DMS 273 (cell line): ENCODE results near the gene SCNN1A.
"Not testable (repeated sequence)": the region's sequence is repeated elsewhere in the genome, so short reads cannot be mapped to it uniquely, and the experiment has no call there.

Source experiments
- DNase-seq: peaks from one replicate; lab custom pipeline; 2025; ENCODE audit not compliant: unreplicated experiment; lab: John Stamatoyannopoulos, UW

The SCNN1A gene

GRCh38 chr12:6351622-6352021 lies 23.7 kb downstream of the SCNN1A start:
- DNase-seq: no peak

GRCh38 chr12:6347367-6348338 lies 27.7 kb downstream of the SCNN1A start:
- DNase-seq: no peak

DNA sequence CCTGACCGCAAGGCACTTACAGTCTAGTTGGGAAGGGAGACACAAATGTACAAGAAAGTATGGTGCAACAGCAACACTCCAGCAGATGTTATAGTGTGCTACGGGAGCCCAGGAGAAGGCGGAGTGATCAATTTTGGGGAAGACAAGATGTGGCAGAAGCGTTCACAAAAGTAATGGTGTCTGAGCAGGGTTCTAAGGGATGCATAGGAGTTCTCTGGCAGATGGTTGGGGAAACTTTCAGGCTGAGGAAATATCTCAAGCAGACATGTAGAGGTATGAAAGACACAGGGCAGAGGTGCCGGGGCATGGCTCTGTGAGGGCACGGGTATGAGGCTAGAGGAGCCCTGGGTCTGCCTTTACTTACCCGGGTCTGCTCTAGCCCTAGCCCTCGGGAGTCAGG lies 28.4 kb downstream of the SCNN1A start:
- DNase-seq: no peak

- no peak for DNase-seq
These were observed 29.0 kb downstream of the SCNN1A start for GRCh38 chr12:6346235-6346832.

- DNase-seq: no peak
These were observed 29.9 kb downstream of the SCNN1A start for GRCh38 chr12:6345319-6346091.

- DNase-seq: not testable (repeated sequence)
These were observed 31.2 kb downstream of the SCNN1A start for GRCh38 chr12:6344101-6344660.

- DNase-seq: no peak
These were observed 31.8 kb downstream of the SCNN1A start for GRCh38 chr12:6343518-6343917.

- no peak for DNase-seq
These were observed 33.0 kb downstream of the SCNN1A start for GRCh38 chr12:6342140-6342889.

GRCh38 chr12:6341417-6342139 lies 33.8 kb downstream of the SCNN1A start, which contains the start of gene TNFRSF1A:
Gene TNFRSF1A, minus strand, starts transcription at chr12:6342076. Its CDS starts 262 bp downstream, at chr12:6341814.
- peak; percentile 68 for DNase-seq

GRCh38 chr12:6340745-6341416 lies 34.5 kb downstream of the SCNN1A start:
- DNase-seq: peak; percentile 36

DNA sequence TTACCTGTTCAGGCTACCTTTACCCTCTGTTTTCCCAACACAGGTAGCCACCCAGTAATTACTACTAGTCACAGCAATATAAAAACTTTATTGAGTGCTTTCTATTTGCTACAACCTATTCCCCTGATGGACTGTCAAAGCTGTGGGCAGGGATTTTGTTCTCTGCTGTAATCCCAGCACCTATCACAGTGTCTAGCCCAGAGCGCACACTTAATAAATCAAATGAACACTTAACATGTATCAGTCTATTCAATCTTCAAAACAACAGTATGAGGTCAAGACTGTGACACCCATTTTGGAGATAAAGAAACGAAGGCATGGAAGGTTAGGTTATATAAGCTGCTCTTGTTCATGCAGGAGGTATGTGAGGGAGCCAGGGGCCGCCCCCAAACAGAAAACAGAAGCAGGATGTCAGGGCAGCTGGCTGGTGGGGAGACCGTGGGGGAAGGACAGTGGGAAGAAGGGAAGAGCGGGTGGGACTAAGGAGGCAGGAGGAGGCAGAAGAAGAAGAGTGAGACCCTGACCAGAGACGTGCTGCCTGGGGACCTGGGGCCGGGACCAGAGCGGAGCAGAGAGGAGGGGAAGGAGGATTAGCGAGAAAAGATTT lies 35.2 kb downstream of the SCNN1A start:
- peak; percentile 22 for DNase-seq

GRCh38 chr12:6338955-6339354 lies 36.4 kb downstream of the SCNN1A start:
- DNase-seq: no peak

DNA sequence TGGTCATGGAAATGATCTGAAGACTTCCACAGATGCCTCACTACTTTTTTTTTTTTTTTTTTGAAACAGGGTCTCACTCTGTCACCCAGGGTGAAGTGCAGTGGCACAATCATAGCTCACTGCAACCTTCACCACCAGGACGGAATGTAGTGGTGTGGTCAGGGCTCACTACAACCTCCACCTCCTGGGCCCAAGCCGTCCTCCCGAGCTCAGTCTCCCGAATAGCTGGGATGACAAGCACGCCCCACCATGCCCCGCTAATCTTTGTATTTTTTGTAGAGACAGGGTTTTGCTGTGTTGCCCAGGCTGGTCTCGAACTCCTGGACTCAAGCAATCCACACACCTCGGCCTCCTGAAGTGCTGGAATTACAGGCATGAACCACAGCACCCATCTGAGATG lies 36.8 kb downstream of the SCNN1A start:
- DNase-seq: not testable (repeated sequence)

DNA sequence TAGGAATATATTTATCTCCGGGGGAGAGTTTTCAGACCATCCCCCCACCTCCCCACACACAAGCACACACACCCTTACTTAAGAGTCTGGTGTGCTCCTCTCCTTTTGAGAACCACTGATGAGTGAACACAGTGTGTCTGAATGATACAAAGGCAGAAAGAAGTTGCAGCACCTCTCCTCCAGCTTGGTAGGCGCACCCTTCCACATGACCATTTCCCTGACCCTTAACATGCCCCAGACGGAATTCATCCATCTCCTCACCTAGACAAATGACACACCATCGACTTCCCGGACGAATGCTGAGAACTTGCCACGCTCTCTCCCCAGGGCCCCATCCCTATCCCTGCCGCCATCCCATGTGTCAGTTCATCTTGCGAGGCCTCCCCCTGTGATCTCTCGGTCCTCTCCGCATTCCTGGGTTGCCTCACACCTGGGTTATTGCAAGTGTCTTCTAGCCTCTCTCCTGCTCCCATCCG lies 37.4 kb downstream of the SCNN1A start:
- no peak for DNase-seq

DNA sequence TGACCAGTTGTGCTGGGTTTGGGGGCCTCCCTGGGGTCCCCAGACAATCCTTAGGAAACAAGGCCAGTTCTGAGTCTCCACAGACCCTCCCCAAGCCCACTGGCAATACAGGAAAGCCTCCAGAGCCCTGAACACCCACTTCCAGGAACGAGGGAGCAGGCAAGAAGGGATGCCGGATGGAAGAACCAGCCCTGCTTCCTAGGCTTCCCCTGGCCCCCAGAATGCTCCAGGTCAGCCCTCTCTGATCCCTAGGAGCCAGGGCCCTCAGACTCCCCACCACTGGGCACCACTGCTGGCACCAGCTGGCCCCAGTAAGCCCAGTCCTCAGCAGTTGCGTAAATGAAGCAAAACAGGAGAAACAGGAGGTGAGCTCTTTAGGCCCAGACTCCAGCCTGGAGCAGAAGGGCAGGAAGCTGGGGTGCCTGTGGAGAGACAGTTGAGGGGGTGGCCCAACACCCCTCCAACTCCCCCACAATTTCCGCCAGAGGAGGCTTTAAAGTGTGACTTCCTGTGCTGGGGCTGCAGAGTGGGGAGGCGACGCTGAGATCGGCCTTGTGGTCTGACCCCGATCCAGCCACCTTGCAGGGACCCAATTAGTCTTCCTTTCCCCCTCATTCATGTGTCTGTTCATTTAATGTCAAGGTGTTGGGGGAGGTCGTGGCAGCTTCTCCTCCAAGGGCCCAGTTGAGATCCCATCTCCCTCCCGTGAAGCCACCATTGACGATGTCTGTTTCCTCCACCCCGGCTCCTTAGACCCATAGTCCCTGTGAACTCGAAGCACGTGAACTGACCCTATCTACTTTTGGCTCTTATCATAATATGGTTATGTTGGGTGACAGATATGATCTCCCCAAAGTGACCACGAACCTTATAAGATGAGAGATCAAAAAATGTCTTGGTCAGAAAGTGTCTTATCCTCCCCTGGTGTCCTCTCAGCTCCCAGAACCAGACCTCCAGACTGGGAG lies 38.2 kb downstream of the SCNN1A start:
- DNase-seq: no peak

- DNase-seq: peak; percentile 95
These were observed 39.1 kb downstream of the SCNN1A start for GRCh38 chr12:6336079-6336888.
